NCI-H2029 treated with DMSO at 0.1 percent for 48 hours (cell line): ENCODE measurements around the gene PLVAP.

Source experiments
- DNase-seq: peaks from one replicate; lab custom pipeline; 2025; lab: John Stamatoyannopoulos, UW

Gene PLVAP

DNA sequence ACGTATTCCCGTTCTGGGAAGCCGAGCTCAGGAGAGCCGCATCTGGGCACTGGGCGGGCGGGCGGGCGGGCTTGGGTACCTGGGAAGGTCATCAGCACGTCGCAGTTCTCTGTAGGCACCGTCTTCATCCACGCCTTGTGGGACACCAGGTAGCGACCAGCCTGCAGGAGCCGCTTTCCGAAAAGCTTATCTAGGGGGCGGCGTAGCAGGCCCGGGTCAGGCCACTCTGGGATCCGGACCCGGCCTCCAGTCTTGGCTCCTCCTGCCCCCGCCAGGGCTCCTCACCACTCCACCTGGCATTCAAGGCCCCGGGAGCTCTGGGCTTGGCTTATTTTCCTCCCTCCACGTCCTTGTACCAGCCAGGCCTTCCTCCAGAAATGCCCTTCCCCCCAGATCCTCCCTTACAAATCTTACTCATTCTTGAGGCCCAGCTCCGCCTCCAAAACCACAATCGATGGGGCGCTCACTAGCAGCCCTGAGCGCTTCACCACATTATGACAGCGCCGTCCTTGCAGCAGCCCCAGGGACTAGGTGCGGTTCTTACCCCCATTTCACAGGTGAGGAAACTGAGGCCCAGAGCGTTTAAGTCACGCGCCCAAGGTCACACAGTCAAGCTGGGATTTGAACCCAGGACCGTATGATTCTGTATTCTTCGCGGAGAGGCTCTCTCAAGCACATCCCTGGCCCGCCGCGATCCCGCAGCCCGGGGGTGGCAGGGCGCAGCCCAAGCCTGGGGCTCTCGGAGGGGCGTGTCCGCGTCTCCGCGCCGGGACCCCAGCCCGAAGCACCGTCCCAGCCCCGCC is 43.3 kb downstream of the PLVAP start:
- no peak for DNase-seq

DNA sequence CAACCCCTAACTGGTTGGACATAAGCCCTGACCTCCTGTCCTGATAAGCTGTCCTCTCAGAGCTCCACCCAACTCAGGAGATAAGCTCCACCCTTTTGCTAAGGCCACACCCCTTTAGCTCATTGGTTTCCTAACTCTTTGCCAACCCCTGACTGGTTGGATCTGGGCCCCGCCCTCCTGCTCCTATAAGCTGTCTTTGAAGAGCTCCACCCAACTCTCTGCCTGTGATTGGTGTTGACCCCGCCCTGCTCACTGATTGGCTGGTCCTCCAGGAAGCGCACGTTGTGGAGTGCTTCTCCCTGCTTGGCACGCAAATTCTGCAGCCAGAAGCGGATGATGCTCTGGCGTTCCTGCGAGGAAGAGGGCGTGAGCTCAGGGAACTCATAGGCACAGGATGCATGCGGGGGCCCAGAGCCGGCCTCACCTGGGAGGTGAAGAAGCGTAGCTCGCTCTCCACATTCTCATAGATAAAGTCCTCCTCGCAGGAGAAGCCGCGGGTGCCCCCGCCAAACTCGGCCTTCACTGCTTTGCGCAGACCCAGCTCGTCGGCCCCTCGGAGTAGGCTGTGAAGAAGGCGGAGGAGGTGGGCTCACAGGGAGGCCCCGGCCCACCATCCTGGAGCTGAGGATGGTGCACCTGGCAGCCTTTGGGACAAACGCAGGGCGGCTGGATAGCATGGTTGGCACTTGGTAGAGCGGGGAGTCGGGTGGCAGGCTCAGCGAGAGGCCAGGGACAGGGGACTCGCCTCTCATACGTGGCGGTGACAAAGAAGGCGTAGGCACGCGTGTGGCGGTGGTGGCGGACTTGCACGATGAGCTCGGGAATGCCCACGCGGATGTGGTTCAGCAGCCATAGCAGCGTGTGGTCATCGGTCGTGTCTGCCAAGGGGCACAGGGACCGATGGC is 44.2 kb downstream of the PLVAP start:
- peak; percentile 9 for DNase-seq

DNA sequence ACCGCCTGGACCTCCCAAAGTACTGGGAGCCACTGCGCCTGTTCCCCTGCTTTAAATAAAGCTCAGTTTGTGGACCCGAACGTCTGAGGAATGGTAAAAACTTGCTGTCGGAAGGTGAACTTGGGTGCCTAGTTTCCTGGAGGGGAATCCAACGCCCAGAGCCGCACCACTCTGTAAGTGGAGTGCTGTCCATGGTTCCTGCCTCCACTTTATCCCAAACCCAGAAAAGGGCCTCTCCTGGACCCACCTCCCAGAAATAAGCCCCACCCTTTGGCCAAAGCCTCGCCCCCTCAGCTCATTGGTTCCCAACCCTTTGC is 44.8 kb downstream of the PLVAP start:
- no peak for DNase-seq

DNA sequence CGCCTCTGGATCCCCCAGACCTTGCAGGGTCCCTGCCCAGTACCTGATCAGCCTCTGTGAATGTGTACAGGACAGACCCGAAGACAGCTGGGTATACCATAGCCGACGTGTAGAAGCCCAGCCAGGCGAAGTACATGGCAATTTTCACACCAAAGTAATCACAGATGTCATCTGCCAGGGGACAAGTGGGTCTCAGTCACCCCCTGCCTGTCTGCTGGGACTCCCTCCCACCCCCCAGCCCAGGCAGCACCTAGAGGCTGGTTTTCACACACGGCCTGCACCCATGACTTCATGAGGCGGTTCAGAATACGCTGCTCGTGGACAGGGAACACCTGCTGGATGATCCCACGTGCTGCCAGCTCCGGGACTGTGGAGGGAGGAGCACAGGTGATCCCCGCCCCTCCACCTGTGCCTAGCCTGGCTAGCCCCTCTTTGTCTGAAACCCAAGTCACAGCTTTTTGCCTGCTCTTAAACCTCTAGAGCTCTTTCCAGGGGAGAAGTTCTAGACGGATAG is 46.0 kb downstream of the PLVAP start:
- peak; percentile 18 for DNase-seq

DNA sequence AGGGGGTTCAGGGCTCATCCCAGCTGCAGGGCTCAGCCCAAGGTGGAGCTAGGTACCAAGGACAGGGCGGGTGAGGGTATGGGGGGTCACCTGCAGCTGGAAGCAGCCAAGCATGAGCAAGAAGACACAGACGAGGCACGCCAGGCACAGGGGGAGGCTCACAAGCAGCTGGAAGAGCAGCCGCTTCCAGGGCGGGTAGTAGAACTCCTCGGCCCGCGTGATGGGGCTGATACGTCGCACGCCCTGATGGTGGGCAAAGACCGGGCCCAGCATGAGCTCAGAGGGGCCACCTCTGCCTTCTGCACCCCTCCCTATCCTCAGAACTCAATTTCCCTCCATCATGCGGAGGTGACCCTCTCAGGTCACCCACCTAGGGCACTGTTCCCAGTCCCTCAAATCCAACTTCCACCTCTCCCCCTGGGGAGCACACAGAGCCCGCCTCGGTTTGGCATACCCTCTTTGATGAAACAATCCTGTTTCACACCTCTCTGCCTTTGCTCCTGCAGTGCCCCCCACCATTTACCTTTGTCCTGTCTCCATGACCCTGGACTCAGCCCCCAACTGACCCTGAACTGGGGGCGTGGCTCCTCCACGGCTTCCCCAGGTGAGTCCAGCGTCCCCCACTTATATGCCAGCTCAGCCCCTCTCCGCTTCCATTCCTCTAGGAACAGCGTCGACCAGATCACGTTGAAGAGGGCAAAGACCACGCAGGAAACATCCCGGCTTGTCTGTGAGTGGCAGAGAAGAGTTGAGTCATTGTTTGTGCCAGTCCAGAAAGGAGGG is 46.7 kb downstream of the PLVAP start:
- DNase-seq: no peak

DNA sequence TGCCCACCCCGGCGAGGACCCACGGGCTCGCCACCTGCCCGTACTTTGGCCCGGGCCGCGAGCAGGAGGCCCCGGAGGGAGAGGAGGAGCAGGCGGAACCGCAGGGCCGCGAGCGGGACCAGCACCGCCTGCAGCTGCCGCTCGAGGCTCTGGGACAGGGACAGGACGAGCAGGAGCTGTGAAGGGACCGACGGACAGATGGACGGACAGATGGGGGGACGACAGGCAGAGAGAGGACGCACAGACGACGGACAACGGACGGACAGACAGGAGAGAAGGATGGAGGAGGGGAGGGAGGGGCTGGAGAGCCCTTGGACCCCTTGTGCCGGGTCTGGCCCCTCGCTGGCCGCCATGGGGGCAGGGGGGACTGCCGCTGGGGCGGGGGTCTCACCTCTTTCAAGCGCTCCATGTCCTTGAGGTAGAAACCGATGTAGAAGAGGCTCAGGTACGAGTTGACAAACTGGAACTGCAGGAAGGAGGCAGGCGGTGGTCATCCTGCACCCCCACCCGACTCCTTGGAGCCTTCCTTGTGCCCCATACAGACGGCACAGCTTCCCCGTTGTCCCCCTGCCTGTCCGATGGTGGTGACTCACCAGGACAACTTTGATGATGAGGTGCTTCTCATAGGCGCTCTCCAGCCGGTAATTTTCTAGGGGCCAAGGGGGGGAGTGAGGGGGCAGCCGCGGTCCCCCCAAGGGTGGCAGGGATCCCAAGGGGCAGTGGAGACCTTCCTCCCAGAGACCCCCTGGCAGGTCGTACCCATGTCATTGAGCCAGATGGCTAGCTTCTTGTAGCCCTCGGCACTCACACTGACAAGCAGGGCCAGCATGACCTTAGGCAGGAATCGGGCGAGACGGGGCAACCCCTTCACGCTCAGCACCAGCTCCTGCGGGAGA is 47.5 kb downstream of the PLVAP start:
- DNase-seq: no peak

DNA sequence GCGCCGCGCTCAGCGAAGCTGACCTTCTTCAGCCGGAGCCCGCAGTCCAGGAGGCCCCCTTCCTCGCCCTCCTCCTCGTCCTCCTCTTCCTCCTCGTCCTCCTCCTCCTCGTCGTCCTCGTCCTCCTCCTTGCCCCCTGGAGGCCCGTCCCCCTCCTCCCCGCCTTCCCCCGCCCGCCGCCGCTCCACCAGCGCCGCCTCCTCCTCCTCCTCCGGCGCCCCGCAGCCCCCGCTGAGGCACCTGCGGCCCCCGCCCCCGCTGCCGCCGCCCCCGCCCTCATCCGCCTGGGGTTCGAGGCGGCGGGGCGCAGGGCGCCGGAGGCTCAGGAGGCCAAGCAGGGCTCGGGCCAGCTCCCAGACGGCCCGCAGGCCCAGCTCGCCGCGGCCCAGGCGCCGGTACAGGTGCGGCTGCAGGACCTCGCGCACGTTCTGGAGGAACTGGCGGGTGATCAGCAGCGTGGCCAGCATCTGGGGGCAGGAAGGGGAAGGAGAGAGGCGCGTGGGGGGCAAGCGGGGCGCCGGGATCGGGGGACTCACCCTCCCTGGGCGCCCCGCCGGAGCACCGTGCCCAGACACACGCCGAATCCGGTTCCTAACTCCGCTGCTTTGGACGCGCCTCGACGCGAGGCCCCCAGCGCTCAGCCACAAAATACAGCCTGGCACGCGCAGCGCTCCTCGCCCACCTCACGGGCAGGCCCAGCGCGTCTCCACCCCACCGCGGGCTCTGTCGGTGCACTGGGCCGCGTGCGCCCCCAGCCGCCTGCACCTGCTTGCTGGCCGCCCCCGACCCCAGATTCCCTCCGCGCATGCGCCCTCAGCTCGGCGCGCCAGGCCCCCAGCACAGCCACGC is 48.4 kb downstream of the PLVAP start:
- no peak for DNase-seq

DNA sequence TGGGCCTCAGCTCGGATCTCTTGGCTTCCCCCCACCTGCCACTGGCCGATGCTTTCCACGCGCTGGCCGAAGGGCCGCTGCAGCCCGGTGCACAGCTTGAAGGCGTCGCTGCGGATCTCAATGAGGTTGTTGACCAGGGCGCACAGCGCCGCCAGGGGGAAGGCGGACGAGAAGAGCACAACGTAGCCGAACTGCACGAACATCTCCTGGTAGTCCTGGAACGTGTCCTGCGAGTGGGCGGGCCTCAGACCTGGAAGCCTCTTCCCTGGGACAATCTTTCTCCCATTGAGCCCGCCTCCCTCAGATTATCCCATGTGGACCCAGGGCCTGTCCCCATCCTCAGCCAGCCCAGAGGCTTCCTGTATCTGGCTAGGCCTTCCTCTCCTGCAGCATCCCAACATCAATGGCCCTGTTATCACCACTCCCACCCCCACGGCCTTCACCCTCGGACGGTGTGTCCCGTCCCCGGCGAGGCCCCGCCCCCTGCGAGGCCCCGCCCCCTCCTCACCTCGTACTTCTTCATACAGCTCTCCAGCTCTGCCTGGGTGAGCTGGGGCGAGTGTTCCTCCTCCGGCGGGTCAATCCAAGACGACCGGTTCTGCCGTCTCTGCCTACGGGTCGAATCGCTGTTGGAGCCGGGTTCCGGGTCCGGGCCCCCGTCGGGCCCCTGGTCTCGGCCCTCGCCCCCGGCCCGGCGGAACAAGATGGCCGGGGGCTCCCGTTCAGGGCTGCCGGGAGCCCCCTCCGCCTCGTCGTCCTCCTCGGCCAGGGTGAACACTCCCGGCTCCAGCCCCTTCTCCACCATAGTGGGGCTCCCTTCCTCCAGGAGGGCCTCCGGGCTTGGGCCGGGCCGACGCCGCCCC is 49.3 kb downstream of the PLVAP start:
- DNase-seq: no peak

DNA sequence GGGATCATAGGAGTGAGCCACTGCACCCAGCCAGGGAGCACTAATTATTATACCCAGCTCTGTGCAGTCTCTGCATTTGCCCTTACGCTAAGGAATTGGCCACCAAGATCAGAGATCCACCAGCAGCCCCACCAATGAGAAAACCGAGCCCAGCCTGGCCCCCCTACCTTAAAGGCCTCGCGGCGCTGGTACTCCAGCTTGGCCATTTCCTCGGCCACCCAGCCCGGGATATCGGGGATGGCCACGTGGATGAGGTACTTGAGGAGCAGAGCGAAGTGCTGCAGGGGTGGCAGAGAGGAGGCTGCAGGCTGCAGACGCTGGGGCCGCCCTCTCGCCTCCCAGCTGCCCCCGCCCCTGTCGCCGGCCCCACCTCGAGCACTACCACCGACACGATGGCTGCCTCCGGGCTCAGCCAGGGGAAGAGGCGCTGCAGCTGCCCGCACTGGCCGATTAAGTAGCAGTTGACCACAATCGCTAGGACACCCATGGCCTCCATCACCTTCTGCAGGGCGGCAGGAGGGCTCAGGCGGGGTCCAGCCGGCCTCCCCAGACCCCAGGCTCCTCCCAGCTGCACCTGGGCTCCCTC is 50.0 kb downstream of the PLVAP start:
- DNase-seq: no peak

DNA sequence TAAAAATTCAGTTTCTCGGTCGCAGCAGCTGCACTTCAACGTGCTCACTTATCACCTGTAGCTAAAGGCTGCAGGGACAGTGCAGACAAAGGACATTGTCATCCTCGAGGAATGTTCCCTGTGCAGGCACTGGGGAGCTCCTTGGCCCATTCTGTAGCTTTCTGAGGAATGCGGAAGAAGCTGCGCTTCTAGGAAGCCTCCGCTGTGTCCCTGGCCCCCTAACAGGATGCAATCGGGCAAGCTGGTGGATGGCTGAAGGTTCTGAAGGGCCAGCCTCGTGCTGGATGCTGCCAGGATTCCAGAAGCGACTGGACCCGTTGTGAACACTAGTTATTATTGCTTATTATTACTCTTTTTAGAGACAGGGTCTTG is 50.6 kb downstream of the PLVAP start:
- no peak for DNase-seq

DNA sequence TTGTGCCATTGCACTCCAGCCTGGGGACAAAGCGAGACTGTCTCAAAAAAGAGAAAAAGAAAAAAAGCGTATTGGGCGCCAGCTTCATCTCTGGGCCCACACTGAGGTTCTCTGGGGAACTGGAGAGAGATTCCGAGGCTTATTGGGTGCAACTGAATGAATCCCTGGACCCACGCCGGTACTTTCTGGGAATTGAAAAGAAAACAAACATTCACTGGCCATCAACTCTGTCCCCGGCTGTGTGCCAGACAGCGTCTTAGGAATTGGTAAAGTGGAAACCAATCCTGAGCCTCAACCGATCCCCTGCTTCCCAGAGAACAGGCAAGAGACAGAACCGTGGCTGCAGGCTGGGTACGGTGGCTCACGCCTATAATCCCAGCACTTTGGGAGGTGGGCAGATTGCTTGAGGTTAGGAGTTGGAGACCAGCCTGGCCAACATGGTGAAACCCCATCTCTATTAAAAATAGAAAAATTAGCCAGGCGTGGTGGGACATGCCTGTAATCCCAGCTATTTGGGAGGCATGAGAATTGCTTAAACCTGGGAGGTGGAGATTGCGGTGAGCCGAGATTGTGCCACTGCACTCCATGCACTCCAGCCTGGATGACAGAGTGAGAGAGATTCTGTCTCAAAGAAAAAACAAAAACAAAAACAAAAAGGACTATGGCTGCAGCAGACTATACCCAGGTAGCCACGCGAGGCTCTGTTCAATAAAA is 51.1 kb downstream of the PLVAP start:
- no peak for DNase-seq

DNA sequence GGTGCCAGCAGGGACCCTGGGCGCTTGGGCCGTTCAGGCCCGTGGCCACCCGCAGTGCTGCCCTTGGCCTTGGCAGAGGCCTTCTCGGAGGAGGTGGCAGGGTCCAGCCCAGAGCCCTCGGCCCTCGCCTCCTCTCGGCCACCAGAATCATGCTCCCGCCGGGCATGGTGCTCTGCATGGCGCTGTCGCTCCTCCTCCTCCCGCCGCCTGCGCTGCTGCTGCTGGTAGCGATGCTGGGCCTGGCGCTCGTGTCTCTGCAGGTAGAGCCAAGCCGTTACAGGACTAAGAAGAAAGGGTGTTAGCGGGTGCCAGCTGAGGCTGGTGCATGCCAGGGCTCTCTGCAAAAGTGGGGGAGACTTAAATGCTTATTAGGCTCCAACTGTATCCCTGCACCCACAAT is 52.0 kb downstream of the PLVAP start:
- DNase-seq: no peak

DNA sequence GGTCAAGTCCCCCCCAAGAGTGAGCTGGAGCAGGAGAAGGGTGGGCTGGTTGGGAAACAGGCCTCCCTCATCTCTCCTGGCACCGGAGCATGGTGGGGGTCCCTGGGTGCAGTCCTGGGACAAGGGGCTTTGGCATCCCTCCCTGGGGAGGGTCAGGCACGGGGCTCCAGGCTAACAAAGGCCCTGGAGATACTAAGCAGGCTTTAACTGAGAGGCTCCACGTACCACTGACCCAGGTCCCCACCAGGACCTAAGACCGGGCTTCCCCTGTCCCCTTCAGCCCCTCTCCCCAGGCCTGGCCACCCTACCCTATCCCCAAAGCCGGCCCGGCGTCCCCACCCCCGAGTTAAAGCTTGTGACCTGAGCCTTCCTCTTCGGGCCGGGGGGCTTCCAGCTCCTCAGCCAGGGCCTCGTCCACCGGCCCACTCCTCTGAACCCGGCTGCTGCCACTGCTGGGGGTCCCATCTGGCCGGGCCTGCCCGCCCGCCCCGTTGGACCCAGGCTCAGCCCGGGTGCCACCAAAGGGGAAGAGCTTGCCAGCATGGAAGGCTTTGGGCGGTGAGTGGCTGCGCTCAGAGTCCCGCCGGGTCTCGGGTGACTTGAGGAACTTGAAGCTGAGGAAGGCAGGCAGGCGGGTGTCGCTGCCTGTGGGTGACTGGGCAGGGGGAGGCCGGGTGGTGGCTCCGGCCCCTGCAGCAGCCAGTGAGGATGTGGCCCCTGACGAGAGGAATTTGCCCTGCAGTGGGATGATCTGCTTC is 52.6 kb downstream of the PLVAP start:
- DNase-seq: no peak

DNA sequence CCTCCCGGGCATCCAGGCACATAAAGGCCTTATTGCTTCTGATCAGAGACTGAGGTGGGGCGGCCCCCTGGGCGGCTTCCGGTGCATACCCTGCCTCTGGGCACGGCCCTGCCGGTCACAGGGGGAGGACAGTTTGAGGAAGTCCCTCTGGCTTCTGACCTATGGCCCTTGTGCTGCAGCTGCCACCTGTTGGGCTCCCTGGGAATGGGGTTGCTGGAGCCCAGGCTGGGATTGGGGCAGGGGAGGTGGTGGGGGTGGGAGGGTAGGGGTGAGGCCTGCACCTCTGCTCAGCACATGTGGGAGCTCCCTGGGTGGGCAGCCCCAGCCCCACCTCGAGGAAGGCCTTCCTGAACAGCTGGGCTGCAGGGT is 53.2 kb downstream of the PLVAP start:
- no peak for DNase-seq

DNA sequence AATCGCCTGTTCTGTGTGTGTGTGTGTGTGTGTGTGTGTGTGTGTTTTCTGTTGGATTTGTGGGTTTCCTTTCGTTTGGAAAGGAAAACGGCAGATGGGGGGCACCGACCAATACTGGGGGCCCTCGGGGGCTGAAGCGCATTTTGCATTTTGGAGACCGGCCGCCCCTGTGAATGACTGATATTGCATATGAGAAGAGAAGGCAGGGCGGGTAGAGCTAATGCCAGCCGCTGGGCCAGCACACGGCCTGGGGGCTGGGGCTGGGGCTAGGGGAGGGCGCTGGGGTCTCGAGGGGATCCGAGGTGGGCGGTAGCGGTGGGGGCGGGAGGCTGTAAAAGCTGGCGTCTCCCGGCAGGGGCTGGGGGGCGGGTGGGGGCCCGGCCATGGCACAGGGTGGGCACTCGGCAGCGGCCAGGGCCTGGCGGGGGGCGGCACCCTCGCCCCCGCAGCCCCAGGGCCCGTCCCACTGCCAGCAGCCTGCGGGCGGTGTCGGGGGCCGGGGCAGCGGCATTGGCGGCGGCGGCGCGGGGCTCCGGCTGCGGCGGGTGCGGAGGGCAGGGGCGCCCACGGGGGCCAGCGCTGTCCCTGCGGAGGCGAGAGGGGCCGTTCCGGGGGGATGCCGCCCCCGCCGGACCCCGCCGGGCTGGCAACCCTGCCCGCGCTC is 53.7 kb downstream of the PLVAP start:
- no peak for DNase-seq

DNA sequence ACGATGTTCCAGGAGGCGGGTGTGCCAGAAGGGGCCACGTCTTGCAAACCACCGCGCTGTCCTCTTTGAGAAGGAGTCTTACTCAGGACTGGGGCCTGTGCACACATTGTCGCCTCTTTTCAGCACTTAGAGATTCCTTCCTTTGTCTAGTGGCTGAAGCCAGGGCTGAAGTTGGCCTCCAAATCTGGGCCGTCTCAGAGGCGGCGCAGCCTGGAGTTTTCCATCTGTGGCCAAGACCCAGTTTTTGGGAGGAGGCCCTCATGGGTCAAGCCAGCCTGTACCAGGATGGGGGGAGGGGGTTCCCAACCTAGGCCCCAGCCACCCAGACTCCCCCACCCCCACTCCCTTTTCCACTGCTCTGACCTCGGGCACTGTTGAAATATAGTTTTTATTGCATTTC is 54.3 kb downstream of the PLVAP start:
- DNase-seq: no peak
